Measurements from ENCODE around the gene IL15.
"Not testable (repeated sequence)": the region's sequence is repeated elsewhere in the genome, so short reads cannot be mapped to it uniquely, and the experiment has no call there.

IL15 gene

GRCh38 chr4:141702472-141703182, 66.2 kb downstream of the IL15 start:
- DNase-seq, result no peak

- no peak for DNase-seq
Measured at GRCh38 chr4:141703497-141703896, 67.1 kb downstream of the IL15 start.

GRCh38 chr4:141705048-141705746, 68.8 kb downstream of the IL15 start:
- DNase-seq, result no peak

GRCh38 chr4:141705747-141706377, 69.5 kb downstream of the IL15 start:
- DNase-seq, result no peak

GRCh38 chr4:141706445-141706844, 70.1 kb downstream of the IL15 start:
- DNase-seq, result no peak

GRCh38 chr4:141711211-141711610, 74.8 kb downstream of the IL15 start:
- DNase-seq, result no peak

- DNase-seq, result no peak
Measured at GRCh38 chr4:141713185-141713584, 76.8 kb downstream of the IL15 start.

- peak in 1 of 58 donors; percentile 22 for DNase-seq
Measured at GRCh38 chr4:141713771-141714445, 77.5 kb downstream of the IL15 start.

- DNase-seq, result no peak
Measured at GRCh38 chr4:141719585-141719984, 83.2 kb downstream of the IL15 start.

GRCh38 chr4:141721174-141721573, 84.8 kb downstream of the IL15 start:
- DNase-seq, result no peak

- no peak for DNase-seq
Measured at GRCh38 chr4:141724646-141725045, 88.3 kb downstream of the IL15 start.

- DNase-seq, result no peak
Measured at GRCh38 chr4:141727420-141727819, 91.0 kb downstream of the IL15 start.

- DNase-seq, result no peak
Measured at GRCh38 chr4:141730805-141731204, 94.4 kb downstream of the IL15 start.

- DNase-seq, result peak in 1 of 58 donors; percentile 2
Measured at GRCh38 chr4:141731481-141731880, 95.1 kb downstream of the IL15 start.

- DNase-seq, result no peak
Measured at GRCh38 chr4:141739636-141740035, 103.3 kb downstream of the IL15 start.

GRCh38 chr4:141746026-141746425, 109.6 kb downstream of the IL15 start:
- DNase-seq, result no peak

GRCh38 chr4:141751806-141752205, 115.4 kb downstream of the IL15 start:
- DNase-seq, result not testable (repeated sequence)

- DNase-seq, result no peak
Measured at GRCh38 chr4:141757287-141757686, 120.9 kb downstream of the IL15 start.

GRCh38 chr4:141759796-141760425, 123.5 kb downstream of the IL15 start:
- DNase-seq, result no peak

GRCh38 chr4:141761926-141762325, 125.5 kb downstream of the IL15 start:
- no peak for DNase-seq

- DNase-seq, result no peak
Measured at GRCh38 chr4:141763374-141763773, 127.0 kb downstream of the IL15 start.

Data from anterior cingulate cortex (tissue), 58 donors.